KG1 (cell line): Measurements from ENCODE around the gene TMEM239.
"Not testable (repeated sequence)": the region's sequence is repeated elsewhere in the genome, so short reads cannot be mapped to it uniquely, and the experiment has no call there.

Source experiments
- DNase-seq: peaks from one replicate; lab custom pipeline; 2025; lab: John Stamatoyannopoulos, UW

TMEM239 gene

DNA sequence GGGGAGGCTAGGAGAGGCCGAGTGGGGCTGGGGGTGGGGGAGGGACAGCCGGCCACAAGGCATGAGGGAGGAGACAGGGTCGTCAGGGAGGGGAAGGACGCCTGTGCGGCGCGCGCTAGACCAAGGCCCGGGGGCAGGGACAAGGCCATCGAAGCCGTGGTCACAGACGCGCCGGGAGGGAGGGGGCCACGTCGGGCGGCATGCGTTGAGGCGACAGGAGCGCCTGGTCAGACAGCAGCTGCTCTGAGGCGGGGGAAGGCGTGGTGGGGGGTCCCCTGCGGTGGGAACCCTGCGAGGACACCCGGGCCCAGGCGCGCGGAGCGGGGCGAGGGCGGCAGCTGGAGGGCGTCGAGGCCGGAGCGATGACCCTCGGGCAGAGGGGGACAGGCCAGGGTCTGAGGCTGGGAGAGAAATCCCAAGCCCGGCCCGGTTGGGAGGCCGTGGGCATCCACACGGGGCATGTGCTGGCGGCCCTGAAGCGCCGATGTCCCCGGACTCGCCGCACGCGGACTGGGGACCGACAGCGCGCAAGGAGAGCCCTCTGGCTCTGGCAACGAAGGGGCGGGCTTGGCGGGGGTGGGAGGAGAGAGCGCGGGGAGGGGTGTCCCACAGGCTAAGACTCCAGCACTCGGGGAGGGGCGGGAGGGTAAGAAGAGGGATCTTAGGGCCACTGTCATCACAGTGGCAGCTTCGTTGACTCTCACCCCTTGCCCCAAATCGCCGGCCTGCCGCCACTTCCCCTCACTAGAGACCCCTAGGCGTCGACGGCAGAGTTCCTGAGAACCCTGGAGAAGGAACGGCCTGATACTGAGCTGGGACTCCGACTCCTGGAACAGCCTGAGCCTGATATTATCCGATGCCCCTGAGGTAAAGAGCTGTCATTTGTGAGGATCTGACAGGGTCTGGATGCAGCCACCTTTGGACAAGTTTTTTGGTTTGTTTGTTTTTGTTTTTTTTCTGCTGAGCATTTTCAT lies 5.0 kb downstream of the TMEM239 start:
- DNase-seq: no peak

DNA sequence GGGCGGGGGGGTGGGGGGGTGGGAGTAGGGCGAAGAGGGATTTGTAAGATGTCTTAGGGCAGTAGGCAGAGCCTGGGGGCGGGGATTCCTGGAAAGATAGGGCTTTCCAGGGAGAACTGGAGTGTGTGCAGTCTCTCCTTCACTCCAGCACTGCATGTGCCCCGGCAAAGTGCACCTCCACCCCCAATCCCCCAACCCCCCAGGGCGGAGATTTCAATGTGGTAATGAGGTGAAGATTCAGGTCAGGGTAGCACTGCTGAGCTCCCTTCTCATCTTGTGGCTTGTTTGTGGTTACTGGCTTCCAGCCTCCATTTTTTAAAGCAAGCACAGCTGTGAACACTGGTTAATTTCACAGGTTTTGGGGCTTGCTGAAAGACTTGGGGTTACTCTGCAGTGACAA lies 5.9 kb downstream of the TMEM239 start:
- DNase-seq: no peak

DNA sequence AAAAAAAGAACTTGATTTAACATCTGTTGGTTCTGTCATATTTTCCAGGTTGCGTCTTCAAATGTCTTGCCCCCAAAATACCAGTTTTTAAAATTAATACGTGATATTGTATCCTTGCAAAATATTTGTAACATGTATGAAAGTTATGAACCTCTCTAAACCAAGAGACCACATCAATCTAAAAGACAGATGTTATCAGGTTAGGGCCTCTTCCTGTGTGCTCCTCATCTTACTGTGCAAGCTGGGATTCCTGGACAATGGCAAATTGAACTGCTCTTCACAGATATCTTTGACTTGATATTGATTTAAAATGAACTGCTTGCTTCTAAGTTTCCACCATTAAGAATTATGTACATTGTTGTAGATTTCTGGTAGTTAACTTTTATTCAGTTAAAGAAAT lies 9.6 kb downstream of the TMEM239 start:
- no peak for DNase-seq

DNA sequence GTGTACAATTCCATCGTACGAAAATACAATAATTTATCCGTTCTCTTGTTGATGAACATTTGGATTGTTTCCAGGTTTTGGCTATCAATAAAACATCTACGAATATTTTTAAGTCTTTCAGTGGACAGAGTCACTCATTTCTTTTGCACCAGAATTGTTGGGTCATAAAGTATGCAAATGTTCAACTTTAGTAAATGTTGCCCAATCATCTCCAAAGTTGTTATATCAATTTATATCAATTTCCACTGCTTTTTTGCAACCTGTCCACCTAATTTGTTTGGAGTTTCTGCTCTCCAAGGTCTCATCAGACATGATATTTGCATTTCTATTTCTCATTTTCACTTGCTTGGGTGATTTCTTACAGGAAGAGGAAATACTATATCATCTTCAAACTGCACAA lies 10.5 kb downstream of the TMEM239 start:
- no peak for DNase-seq

DNA sequence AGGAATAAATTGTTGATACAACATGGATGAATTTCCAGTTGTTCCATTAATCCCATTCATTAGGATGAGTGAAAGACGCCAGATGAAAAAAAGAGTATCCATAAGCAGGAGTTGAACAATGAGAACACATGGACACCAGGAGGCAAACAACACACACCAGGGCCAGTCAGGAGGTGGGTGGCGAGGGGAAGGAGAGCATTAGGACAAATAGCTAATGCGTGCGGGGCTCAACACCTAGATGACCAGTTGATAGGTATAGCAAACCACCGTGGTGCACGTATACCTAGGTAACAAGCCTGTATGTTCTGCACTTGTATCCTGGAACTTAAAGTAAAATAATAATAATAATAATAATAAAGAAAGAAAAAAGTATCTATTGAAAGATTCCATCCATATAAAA lies 13.2 kb downstream of the TMEM239 start:
- DNase-seq: no peak

DNA sequence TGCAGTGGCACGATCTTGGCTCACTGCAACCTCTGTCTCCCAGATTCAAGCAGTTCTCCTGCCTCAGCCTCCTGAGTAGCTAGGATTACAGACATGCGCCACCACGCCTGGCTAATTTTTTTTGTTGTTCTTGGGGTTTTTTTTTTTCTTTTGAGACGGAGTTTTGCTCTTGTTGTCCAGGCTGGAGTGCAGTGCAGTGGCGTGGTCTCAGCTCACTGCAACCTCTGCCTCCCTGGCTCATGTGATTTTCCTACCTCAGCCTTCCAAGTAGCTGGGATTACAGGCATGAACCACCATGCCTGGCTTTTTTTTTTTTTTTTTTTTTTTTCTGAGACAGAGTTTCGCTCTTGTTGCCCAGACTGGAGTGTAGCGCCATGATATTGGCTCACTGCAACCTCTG lies 15.0 kb downstream of the TMEM239 start:
- DNase-seq: not testable (repeated sequence)

DNA sequence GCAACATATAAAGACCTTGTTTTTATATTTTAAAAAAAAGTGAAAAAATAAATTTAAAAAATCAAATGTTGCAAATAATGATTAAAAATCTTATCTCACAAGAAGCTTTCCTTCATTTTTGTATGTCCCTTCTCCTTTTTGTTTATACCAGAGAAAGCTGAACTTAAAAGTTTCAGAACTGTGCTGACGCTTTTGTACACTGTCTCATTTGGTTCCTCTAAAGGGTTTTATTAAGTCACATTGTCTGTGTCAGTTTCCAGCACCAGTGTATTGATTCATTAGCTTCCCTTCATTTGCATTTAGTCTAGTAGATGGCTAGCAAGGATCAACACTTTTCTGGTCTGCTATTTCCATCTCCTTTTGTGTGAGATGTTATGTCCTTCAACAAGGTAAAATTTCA lies 17.6 kb downstream of the TMEM239 start:
- no peak for DNase-seq

DNA sequence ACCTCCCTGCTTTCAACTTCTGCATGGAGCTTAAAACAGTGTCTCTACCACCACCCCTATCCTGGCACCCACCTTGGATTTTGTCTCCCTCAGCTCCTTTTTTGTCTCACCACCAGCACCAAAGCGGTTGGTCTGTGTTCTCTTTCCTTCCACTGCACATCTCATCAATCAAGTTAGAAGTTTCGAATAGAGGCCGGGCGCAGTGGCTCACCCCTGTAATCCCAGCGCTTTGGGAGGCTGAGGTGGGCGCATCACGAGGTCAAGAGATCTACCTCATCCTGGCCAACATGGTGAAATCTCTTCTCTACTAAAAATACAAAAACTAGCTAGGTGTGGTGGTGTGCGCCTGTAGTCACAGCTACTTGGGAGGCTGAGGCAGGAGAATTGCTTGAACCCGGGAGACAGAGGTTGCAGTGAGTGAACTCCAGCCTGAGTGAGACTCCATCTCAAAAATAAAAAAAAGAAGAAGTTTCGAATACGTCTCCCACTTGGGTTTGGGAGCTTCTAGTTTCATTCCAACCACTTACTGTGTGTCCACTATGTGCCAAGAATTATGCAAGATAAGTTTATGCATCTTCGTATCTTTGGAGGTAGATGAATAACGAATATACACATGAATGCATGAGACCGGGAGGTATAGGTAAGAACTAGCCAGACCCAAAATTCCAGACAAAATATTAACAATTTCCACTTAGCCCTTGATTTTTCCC lies 18.4 kb downstream of the TMEM239 start:
- DNase-seq: no peak

DNA sequence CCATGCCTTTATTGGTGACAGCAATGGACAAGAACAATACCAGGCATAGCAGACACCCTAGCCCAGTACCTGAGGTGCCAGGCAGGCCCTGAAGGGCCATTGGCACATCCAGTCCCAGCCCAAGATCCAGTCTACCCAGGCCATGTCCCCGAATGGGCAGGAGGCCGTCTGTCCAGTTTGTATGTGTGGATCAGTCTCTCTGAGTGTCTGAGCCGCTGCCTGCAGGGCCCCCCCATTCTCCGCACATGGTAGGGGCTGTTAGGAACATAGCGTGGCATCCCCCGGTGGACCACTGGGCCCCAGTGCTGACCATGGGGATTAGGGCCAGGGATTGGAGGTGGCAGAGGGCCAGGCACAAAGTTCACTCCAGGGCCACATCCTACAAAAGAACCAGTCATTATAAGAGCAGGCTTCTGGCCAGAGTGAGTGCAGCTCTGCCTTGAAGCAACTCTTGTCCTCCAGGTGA lies 19.2 kb downstream of the TMEM239 start:
- no peak for DNase-seq

DNA sequence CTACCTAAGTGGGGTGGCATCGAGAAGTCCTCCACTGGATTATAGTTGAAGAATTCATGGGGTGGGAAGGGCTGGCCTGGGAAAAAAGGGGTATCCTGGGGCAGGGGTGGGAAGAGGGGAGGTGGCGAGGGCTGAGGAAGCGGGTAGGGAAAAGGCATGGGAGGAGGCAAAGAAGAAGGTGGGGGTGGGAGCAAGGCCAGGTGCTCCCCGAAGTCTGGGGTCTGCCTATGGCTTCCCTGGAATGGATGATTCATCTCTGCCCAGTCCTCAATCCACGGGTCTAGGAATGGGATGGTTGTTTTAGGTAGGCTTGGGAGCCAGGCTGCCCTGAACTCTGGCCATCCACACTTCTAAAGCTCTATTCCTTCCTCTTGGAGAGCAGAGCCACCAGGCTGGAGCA lies 19.9 kb downstream of the TMEM239 start:
- DNase-seq: no peak

DNA sequence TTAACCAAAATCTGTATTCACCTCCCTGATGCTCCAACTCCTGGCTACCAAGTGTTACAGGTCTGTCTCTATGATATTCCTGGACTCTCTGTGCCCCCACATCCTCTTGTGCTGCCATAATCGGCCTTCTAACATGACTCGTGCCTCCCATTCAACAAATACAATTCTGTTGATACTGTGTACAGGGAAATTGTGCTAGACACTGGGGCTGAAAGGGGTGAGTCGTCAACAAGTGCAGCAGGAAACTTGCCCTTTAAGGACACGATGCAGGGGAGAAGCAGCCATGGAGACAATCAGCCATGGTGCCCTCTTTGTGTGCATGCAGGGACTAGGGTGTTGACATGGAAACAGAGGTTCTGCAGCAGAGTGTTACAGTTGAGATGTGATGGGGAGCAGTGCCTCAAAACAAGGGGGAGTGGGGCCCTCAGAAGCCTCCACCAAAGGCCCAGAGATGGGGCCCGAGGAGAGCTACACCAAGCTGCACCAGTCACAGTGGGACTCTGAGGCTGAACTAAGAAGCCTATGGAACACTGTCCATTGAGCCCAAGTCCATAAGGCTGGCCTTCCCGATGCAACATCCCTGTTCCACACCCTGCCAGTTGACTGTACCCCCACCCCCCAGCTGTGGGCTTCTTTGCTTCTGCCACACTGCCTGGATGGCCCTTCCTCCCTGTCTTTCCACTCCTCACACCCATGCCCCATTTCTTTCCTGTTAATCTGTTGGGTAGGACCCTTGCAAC lies 21.2 kb downstream of the TMEM239 start:
- DNase-seq: no peak

DNA sequence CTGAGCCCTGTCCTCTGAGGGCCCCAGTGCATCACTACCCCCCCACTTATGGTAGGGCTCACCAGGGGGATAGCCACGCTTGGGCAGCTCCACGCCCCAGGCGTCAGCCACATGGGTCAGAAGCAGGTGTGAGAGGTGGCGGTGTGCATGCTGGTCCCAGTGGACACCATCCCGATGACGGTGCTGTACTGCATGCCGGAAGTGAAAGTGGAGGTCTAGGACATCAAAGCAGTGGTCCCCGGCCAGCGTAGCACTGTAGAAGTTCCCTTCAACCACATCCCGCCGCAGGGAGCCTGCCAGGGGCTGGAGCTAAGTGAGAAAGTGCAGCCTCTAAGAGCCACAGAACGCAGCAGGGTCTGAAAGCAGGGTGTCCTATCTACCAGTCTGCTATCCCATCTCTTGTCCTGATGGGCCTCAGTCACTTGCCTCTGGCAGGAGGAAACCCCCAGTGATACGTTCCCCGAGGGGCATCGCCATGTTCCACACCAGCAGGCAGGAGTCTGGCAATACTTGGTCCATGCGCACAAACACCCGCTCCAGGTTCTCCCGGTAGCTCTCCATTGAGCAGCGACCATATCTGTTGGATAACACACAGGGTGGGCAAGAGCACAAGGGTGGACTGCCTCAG lies 22.1 kb downstream of the TMEM239 start:
- DNase-seq: no peak

DNA sequence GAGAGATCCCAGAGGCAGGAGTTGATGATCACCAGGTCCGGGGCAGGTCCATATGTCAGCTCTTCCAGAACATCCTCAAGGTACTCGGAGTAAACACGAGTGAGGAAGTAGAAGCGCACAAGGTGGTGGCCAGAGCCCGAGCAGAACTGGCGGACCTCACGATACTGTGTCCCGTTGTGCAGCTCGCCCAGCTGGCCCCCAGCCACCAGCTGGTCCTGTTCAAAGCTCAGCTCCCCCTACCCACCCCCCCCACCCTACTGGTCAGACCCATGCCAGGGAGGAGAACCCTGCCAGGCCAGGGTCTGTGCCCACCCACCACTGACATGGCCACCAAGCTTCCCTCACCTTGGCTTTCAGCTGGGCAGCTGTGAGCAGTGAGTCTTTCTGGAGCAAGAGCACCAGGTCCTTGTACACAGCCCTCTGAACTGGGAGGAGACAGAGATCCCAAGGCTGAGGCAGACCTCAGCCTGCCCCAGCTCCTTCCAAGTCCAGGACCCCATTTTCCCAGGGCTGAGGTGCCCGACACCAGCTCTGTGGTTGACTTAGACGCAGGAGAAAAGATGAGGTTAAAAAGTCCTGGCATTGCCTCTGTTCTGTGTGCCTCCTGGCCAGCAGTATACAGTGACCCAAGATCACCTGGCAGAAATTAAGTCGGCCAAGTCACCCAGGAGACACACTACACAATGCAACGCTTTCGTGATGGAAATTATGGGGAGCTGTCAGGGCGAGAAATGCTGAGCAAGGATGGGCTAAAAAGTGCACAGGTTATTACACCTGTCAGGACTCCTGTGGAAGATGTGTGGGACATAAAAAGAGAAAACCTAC lies 22.9 kb downstream of the TMEM239 start:
- no peak for DNase-seq

DNA sequence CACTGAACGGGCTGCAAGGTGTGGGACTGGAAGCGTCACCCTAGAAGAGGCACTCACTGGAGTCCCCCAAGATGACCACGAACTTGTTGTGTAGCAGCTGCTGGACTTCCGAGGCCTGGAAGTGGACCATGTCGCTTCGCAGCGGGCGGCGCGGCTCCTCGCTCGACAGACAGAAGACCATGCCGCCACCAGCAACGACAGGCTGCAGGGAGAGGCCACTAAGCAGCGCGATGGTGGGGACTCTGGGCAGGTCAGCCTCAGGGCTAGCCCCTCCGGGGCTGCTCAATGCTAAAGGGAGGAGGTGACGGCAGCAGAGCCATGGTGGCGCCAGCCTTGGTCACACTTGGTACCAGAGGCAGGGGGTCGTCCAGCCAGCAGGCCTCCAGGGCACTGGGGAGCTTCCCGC lies 23.6 kb downstream of the TMEM239 start:
- DNase-seq: no peak

DNA sequence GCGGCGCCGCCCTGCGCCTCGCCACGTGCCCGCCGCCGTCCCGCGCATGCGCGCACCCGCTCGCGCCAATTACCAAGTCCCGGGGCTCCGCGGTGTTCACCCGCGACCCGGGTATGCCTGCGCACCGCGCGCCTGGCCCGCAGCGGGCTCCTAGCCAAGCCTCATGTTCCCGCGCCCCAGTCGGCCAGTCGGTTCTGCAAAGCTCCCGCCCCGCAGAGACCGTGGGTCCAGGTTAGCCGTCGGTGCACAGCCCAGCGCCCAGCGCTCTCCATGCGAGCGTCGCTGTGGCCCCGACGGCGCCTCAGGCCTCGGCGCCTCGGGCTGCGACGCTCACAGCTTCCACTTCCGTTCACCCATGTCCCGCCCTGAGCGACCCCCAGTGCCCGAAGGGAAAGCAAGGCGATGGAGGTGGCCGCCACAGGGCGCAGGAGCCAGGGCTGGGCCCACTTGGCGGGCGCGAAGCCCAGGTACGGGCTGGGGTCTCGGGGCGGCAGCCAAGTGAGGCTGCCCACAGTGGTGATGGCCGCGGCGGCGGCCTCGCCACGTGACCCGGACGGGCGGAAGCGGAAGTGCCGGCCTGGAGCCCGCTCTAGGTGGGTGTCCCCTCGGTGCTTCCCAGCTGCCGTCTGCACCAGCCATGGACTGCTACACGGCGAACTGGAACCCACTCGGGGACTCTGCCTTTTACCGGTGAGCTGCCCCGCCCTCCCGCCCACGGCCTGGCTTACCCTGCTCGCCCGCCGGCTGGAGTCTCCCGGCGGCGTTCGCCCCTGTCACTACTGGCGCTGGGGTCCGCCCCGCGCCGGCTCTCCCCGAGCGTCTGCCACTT lies 24.2 kb downstream of the TMEM239 start, which contains the start of the genes PCED1A and VPS16:
TSS of gene PCED1A (minus strand) at position 518 of the 829 bp plus-strand sequence. CDS start 743 bp downstream, outside the sequence.
TSS of gene VPS16 (plus strand) at position 608 of the 829 bp plus-strand sequence. CDS start at position 638, 30 bp downstream.
- peak; percentile 72 for DNase-seq

DNA sequence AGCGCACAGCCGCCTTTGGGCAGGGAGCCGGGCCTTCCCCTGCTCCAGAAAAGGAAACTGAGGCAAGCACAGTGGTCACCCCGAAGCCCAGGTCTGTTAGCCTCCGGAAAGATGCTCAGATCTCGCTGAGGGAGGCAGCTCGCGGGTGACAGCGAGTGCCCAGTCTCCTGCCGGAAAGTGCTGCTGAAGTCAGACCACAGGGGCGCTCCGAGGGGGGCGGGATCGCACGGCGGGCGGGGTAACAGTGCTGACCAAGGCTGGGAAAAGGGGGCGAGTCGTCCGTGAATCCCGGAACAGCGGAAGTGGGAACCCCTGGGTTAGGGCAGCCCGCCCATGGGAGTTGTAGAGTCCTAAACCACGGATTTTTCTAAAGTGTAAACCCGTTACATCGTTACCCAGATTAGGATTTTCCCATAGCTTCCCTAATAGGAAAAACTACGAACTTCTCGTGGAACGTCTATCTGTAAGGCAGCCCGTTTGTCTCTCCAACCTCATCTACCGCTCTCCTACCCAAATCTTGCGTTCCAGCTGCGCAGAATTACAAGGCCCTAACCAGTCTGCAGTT lies 24.9 kb downstream of the TMEM239 start:
- DNase-seq: no peak

DNA sequence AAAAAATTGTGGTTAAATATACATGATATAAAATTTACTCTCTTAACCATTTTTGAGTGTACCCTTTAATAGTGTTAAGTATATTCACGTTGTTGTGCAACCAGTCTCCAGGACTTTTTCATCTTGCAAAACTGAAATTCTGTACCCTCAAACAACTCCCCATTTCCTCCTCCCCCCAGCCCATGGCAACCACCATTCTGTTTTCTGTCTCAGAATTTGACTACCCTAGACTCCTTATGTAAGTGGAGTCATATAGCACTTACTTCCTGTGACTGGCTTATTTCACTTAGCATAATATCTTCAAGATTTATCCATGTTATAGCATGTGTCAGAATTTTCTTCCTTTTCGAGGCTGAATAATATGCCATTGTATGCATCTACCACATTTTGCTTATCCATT lies 29.4 kb downstream of the TMEM239 start:
- no peak for DNase-seq

DNA sequence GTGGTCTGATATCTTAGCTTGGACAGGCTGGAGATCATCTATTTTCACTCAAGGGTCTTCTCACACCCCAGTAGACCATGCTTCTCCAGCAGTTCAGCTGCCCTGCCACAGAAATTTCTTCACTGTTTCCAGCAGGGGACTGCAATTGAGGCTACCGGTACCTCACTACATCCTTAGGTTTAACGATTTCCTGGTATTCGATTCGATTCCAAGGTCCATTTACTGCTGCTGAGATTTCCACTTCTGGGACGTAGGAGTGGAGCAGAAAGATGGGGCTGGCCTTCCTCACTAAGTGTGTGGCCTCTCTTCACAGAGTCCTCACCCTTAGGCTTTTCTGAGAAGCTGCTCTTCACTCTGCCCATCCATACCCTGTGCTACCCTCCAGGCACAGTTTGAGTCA lies 30.5 kb downstream of the TMEM239 start:
- DNase-seq: no peak

DNA sequence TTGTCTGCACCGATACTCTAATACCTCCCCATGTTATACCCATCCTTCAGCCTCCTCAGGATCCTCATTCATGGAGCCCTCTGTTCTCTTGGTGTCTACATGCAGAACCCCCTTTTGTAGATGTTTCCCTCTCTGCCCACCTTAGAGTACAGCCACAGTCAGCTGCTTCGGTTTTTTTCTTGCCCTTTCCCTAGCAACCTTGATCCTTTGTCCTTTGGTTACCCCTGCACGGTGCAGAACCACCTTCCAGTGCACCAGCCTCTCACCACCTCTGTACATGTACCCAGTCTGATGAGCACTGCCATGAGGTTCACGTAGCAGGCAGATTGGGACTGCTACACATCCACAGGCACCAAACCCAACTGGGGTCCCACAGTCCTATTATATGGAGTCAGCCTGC lies 31.6 kb downstream of the TMEM239 start:
- DNase-seq: no peak

DNA sequence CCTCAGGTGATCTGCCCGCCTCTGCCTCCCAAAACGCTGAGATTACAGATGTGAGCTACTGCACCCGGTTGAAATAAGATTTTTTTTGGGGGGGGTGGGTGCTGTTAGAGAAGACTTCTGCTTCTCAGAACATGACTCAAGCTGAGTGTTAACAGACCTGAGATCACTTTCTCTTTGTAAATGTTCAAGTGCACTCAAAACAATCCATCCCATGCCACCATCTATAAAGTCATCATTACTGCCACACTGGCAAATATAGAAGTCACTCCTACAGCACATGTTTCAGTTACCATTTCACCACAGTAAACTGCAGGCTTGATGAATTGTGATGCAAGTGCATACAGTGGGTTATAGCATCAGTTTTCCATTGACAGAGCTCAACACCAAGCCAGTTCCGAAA lies 33.4 kb downstream of the TMEM239 start:
- no peak for DNase-seq
